C4-2B (cell line): ENCODE data around the gene IFNA6.

Experiments
- ZFX ChIP-seq: fragments of 450-650 bp; IDR thresholded peaks from 2 replicates; pipeline ENCODE4 v1.6.1; 2017
- TF ChIP-seq, protein P1 (sequence below): fragments of 450-650 bp; conservative IDR thresholded peaks from 2 replicates; pipeline ENCODE4 v1.5.1; 2017; ENCODE audit warnings: mild to moderate bottlenecking

DNA sequence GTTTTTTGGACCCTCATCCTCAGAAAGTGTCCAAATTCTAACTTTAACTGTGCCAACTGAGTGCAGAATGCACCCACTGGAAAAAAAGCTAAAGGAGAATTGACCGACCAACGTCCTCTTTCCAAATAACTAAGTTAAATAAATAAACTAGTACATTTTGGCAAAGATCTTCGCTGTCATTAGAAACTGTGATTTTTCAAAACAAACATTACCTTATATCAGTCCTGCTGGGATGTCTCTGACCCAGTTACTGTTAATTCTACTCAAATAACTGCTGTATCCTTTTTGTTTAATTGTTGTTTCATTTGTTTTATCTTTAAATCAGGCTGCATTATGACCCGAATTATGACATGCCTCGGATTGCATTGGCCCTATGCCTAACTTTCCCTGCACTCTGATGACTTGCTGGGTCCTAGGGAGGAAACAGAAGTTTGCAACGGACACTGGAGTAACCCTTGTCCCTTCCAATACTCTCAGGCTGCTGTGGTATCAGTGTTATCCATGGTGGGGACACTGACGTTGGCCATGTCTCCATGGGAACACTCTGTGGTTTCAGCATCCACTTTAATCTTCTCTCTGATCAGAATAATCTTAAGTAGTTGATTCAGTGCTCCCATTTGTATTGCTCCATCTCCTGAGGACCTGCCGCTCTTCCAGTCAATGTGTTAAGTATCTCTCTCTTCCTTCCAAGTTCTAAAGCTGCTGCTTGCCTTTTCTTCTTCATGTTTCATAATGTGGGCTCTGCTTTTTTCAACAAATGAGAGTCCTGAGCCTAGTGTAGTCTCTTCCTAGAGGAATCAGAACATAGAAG is 34.5 kb downstream of the IFNA6 start:
- TF ChIP-seq, protein P1, sequence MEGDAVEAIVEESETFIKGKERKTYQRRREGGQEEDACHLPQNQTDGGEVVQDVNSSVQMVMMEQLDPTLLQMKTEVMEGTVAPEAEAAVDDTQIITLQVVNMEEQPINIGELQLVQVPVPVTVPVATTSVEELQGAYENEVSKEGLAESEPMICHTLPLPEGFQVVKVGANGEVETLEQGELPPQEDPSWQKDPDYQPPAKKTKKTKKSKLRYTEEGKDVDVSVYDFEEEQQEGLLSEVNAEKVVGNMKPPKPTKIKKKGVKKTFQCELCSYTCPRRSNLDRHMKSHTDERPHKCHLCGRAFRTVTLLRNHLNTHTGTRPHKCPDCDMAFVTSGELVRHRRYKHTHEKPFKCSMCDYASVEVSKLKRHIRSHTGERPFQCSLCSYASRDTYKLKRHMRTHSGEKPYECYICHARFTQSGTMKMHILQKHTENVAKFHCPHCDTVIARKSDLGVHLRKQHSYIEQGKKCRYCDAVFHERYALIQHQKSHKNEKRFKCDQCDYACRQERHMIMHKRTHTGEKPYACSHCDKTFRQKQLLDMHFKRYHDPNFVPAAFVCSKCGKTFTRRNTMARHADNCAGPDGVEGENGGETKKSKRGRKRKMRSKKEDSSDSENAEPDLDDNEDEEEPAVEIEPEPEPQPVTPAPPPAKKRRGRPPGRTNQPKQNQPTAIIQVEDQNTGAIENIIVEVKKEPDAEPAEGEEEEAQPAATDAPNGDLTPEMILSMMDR, result no peak
- TF ChIP-seq ZFX, result no peak
